Adipocyte (in vitro differentiated cells): ENCODE results near the gene GRHL3.
A peak's percentile ranks its signal among the peaks of the same experiment; 100 is the strongest.
"Not testable (repeated sequence)": the region's sequence is repeated elsewhere in the genome, so short reads cannot be mapped to it uniquely, and the experiment has no call there.

ENCODE experiments used
- DNase-seq: peaks from one replicate; pipeline ENCODE4 v3.0.0-alpha.2; 2015; ENCODE audit warnings: low read depth
- H3K27me3 ChIP-seq: replicated peaks from 2 replicates; pipeline ENCODE4 v1.7.0; 2013; ENCODE audit warnings: mild to moderate bottlenecking, low read length, moderate library complexity; ENCODE audit not compliant: control insufficient read depth, insufficient read depth
- H3K36me3 ChIP-seq: 2 replicates; pipeline ENCODE4 v1.7.0; 2013; ENCODE audit warnings: low read length, mild to moderate bottlenecking, moderate library complexity; ENCODE audit not compliant: control insufficient read depth, insufficient read depth, severe bottlenecking
- H3K4me1 ChIP-seq: 2 replicates; pipeline ENCODE4 v1.7.0; 2013; ENCODE audit warnings: mild to moderate bottlenecking, low read length, moderate library complexity; ENCODE audit not compliant: control insufficient read depth, insufficient read depth
- H3K4me3 ChIP-seq: 2 replicates; pipeline ENCODE4 v1.7.0; 2013; ENCODE audit warnings: mild to moderate bottlenecking, low read length, moderate library complexity
- H3K9ac ChIP-seq: 2 replicates; pipeline ENCODE4 v1.7.0; 2013; ENCODE audit warnings: mild to moderate bottlenecking, low read length, moderate library complexity
- H3K9me3 ChIP-seq: 2 replicates; pipeline ENCODE4 v1.7.0; 2013; ENCODE audit warnings: mild to moderate bottlenecking, low read length, moderate library complexity; ENCODE audit not compliant: control insufficient read depth

GRHL3 gene

DNA sequence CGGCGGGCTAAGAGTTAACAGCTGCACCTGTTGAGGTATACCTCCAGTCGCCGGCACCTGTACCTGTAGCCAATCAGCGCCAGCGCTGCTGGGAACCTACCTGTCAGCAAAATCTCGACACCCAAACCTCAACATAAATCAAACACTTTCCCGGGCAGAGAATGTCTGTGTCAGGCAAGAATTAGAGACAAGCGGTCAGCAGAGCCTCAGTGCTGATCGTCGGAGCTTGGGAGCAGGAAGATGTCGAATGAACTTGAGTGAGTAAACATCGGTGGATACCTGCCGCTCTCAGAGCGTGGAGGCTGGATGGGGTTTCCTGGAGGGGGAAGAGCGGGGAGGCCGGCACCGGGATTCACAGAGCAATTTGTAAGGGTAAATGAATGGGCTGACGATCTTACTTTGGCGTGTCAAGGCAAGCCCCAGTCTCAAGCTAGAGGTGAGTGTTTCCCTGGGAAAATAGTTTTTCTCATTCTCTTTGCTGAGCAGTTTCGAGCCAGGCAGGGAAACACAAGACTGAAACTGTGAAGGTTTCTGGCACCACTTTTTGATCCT, at the start of gene GRHL3:
GRHL3 (plus strand) TSS at position 46 of the 552 bp plus-strand sequence; CDS start at position 241, 195 bp downstream.
- H3K4me1 ChIP-seq, result peaks cover 13% of the 10 kb centered on the region
- no peak within 1 kb of the TSS for H3K9ac ChIP-seq
- H3K36me3 ChIP-seq, result no peaks in the 10 kb centered on the region
- H3K27me3 ChIP-seq, result peaks cover 51% of the 10 kb centered on the region
- H3K9me3 ChIP-seq, result no peaks in the 10 kb centered on the region
- peak; percentile 20 for DNase-seq
- no peak within 1 kb of the TSS for H3K4me3 ChIP-seq

DNA sequence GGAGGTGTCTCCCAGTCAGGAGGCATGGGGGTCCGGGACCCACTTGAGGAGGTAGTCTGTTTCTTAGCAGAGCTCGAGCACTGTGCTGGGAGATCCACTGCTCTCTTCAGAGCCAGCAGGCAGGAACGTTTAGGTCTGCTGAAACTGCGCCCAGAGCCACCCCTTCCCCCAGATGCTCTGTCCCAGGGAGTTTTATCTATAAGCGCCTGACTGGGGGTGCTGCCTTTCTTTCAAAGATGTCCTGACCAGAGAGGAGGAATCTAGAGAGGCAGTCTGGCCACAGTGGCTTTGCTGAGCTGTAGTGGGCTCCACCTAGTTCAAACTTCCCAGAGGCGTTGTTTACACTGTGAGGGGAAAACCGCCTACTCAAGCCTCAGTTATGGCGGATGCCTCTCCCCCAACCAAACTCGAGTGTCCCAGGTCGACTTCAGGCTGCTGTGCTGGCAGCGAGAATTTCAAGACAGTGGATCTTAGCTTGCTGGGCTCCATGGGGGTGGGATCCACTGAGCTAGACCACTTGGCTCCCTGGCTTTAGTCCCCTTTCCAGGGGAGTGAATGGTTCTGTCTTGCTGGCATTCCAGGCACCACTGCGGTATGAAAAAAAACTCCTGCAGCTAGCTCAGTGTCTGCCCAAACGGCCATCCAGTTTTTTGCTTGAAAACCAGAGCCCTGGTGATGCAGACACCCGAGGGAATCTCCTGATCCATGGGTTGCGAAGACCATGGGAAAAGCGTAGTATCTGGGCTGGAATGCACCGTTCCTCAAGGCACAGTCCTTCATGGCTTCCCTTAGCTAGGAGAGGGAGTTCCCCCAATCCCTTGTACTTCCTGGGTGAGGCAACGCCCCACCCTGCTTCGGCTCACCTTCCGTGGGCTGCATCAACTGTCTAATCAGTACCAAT, 44.7 kb upstream of the GRHL3 start:
- not testable (repeated sequence) for DNase-seq, H3K4me3 ChIP-seq, H3K9ac ChIP-seq, H3K4me1 ChIP-seq, H3K36me3 ChIP-seq
- peaks cover 27% of the 10 kb centered on the region for H3K9me3 ChIP-seq
- H3K27me3 ChIP-seq, result peaks cover 16% of the 10 kb centered on the region

DNA sequence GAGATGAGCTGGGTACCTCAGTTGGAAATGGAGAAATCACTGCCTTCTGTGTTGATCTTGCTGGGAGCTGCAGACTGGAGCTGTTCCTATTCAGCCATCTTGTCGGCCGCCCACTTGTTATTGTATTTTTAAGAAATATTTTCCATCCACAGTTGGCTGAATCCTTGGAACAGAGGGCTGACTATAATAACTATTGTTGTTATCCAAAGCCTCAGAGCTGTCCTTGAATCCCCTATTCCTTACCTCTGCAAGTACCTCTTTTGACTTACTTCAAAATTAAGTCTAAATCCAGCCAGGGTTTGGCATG, 44.1 kb upstream of the GRHL3 start:
- H3K36me3 ChIP-seq, result no peaks in the 10 kb centered on the region
- peaks cover 22% of the 10 kb centered on the region for H3K27me3 ChIP-seq
- no peak overlapping the region for H3K4me3 ChIP-seq
- no peak overlapping the region for H3K9ac ChIP-seq
- no peak for DNase-seq
- peaks cover 5% of the 10 kb centered on the region for H3K4me1 ChIP-seq
- peaks cover 24% of the 10 kb centered on the region for H3K9me3 ChIP-seq

DNA sequence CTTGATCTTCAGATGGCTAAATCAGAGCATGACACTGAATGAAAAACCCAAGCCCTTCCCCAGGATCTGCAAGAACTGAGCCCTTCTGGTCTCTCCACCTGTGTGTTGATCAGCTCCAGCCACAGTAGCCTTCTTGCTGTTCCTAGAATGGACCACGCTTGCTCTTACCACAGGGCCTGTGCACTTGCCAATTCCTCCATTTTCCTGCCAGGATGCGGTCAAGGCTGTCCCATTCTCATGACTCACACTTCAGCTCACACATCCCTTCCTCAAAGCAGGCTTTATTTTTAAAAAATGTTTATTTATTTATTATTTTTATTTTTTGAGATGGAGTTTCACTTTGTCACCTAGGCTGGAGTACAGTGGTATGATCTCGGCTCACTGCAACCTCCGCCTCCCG, 43.6 kb upstream of the GRHL3 start:
- no peak overlapping the region for H3K4me3 ChIP-seq
- H3K9ac ChIP-seq, result no peak overlapping the region

DNA sequence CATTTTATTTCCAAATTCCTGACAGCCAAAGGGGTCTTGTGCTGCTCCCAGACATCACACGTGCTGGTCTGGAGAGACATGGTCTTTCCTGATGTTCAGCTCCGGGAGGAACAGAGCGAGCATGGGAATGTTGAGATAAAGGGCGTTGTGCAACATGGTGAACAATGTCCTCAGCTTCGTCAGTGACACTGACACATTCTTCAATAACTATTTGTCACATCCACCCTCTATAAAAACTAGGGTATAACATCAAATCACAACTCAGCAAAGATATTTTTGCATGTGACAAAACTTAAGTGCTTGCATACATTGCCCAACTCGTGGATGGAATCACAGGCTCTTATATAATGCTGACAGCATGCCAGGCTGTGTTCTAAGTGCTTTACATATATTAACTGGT, 42.4 kb upstream of the GRHL3 start:
- no peaks in the 10 kb centered on the region for H3K36me3 ChIP-seq
- peaks cover 23% of the 10 kb centered on the region for H3K27me3 ChIP-seq
- H3K9ac ChIP-seq, result no peak overlapping the region
- no peak for DNase-seq
- no peak overlapping the region for H3K4me3 ChIP-seq
- peaks cover 22% of the 10 kb centered on the region for H3K9me3 ChIP-seq
- H3K4me1 ChIP-seq, result peaks cover 5% of the 10 kb centered on the region

More for the DNA sequence above, 43.6 kb upstream of the GRHL3 start:
- no peaks in the 10 kb centered on the region for H3K36me3 ChIP-seq
- peaks cover 23% of the 10 kb centered on the region for H3K9me3 ChIP-seq
- H3K27me3 ChIP-seq, result peaks cover 23% of the 10 kb centered on the region
- DNase-seq, result no peak
- H3K4me1 ChIP-seq, result peaks cover 5% of the 10 kb centered on the region

DNA sequence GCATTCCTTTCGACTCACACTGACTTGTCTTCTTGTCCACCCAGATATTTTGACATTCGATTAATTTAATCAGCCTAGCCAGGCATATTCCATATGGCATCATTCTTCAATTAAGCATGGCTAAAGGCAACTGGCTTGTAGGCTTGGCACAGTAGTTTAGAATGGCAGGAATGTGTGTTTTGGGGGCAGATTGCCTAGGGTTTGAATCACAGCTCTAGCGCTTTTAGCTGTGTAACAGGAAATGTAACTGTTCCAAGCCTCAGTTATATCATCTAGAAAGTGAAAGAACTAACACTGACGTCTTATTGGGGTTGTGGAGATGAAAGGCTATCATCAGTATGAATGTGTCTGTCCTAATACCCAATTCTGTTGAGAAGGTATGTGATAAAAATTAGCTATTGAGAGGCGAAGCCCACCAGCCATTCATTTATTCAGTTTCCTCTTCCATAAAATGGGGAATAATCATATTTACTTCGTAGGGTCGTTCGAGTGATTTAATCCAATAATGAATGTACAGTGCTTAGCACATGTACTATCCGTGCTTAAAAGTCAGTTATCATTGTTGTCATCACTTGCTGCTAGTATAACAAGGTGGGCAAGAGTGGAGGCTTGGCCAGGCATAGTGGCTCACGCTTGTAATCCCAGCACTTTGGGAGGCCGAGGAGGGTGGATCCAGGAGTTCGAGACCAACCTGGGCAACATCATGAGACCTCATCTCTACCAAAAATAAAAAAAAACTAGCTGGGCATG, 41.6 kb upstream of the GRHL3 start:
- DNase-seq, result peak; percentile 38
- Histone ChIP-seq H3K9me3 (peaks cover 17% of the 10 kb centered on the region), H3K36me3 (no peaks in the 10 kb centered on the region), H3K9ac (no peak overlapping the region), H3K4me1 (peaks cover 5% of the 10 kb centered on the region), H3K4me3 (no peak overlapping the region), H3K27me3 (peaks cover 23% of the 10 kb centered on the region)

DNA sequence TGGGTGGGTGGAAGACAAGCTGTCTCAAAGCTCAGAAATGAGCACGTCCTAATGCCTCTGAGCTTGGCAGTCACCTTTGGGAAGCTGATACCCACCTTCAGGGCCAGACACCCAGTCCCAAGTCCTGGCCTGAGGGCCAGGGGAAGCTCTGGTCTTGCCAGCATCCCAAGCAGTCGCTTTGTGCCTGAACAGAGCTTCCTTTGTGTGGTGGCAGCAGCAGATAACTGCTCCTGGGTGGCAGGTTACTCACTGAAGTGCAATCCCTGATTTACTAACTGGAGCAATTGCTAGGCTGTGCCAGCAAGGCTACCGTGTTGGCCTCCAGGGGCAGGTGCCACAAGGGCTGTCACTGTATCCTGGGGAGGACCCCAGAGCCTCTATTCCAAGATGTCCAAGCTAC, 40.4 kb upstream of the GRHL3 start:
- H3K4me3 ChIP-seq, result no peak overlapping the region
- H3K27me3 ChIP-seq, result peaks cover 23% of the 10 kb centered on the region
- peaks cover 9% of the 10 kb centered on the region for H3K4me1 ChIP-seq
- H3K36me3 ChIP-seq, result no peaks in the 10 kb centered on the region
- peaks cover 7% of the 10 kb centered on the region for H3K9me3 ChIP-seq
- H3K9ac ChIP-seq, result no peak overlapping the region
- DNase-seq, result no peak

DNA sequence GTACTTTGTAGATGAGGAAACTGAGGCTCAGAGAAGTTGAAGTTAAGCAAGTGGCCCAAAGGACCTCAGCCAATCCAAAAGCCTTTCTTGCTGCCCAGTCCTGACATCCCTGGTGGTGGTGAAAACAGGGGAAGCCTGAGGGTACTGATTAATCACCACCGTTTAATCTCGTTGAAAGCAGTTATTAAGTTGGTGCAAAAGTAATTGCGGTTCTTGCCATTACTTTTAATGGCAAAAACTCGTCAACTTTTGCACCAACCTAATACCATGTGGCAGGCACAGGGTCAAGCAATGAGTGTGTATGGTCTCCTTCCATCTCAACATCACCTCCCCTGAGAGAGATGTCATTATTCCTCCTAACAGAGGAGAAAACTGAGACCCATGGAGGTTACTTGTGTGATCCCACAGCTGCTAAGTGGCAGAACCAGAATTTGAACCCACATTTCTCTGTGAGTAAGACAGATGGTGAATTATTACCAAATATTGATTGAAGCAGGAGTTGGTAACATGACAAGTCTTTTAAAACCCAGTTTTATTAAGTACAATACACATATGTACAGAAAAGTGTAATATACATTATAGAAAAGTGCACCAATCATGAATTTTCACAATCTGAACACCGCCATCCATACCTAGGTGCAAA, 39.4 kb upstream of the GRHL3 start:
- H3K27me3 ChIP-seq, result peaks cover 22% of the 10 kb centered on the region
- H3K4me3 ChIP-seq, result no peak overlapping the region
- peaks cover 16% of the 10 kb centered on the region for H3K4me1 ChIP-seq
- H3K9me3 ChIP-seq, result peaks cover 2% of the 10 kb centered on the region
- H3K36me3 ChIP-seq, result no peaks in the 10 kb centered on the region
- no peak overlapping the region for H3K9ac ChIP-seq
- DNase-seq, result no peak

DNA sequence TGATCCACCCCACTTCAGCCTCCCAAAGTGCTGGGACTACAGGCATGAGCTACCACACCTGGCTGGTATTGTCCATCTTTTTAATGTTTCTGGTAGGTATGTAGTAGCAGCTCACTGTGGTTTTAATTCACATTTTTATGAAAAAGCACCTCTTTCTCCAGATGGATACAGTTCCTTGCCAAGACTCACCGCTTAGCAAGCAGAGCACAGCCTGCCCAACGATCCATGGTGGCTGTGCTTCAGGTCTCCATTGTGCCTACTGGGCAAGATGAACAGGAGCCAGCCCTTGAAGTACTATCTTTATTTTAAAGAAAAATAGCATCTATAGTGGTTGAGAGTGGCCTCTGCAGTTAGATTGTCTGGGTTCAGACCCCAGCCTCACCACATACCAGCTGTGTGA, 37.6 kb upstream of the GRHL3 start:
- Histone ChIP-seq H3K9me3 (no peaks in the 10 kb centered on the region), H3K36me3 (no peaks in the 10 kb centered on the region), H3K4me1 (peaks cover 16% of the 10 kb centered on the region), H3K4me3 (no peak overlapping the region), H3K27me3 (peaks cover 22% of the 10 kb centered on the region), H3K9ac (no peak overlapping the region)
- DNase-seq, result no peak

DNA sequence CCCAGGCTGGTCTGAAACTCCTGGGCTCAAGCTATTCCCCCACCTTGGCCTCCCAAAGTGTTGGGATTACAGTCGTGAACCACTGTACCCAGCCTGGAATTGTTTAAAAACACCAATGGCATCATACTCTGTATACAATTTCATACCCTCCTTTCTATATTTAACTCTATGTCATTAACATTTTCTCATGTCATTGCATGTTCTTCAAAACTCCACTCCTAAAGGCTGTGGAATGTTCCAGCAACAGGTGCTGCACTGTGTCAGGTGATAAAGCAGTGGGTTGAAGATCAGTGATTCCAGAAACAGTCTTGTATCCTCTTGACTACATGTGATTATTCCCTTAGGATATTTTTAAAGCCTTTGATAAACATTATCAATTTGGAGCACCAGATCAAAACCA, 36.7 kb upstream of the GRHL3 start:
- H3K27me3 ChIP-seq, result peaks cover 24% of the 10 kb centered on the region
- H3K4me1 ChIP-seq, result peaks cover 11% of the 10 kb centered on the region
- no peaks in the 10 kb centered on the region for H3K36me3 ChIP-seq
- H3K9ac ChIP-seq, result no peak overlapping the region
- no peak overlapping the region for H3K4me3 ChIP-seq
- no peak for DNase-seq
- no peaks in the 10 kb centered on the region for H3K9me3 ChIP-seq
